Loucy (cell line): ENCODE measurements around the gene DOCK3.

Source experiments
- H2AFZ ChIP-seq: fragments of 200-600 bp; sonication (generic); 2 replicates; pipeline ENCODE4 v1.6.0; 2016; ENCODE audit warnings: antibody characterized with exemption, mild to moderate bottlenecking, low read length, moderate library complexity
- H3F3A ChIP-seq: fragments of 200-600 bp; 2 replicates; pipeline ENCODE4 v1.6.0; 2016; ENCODE audit warnings: antibody characterized with exemption, low read depth, mild to moderate bottlenecking
- H3K27me3 ChIP-seq: fragments of 200-600 bp; sonication (generic); 2 replicates; pipeline ENCODE4 v1.6.1; 2014; ENCODE audit warnings: low read length, mild to moderate bottlenecking; ENCODE audit not compliant: insufficient read depth, poor library complexity, severe bottlenecking
- H3K36me3 ChIP-seq: fragments of 200-600 bp; sonication (generic); 2 replicates; pipeline ENCODE4 v1.6.1; 2016; ENCODE audit warnings: low read length; ENCODE audit not compliant: insufficient read depth
- H3K4me1 ChIP-seq: fragments of 200-600 bp; sonication (generic); 2 replicates; pipeline ENCODE4 v1.5.1; 2014; ENCODE audit warnings: low read length, mild to moderate bottlenecking; ENCODE audit not compliant: insufficient read depth, poor library complexity, severe bottlenecking
- H3K4me2 ChIP-seq: fragments of 200-600 bp; sonication (generic); 2 replicates; pipeline ENCODE4 v1.6.0; 2014; ENCODE audit warnings: antibody characterized with exemption, low read length, low read depth, mild to moderate bottlenecking; ENCODE audit not compliant: poor library complexity, severe bottlenecking
- H3K4me3 ChIP-seq: fragments of 200-600 bp; sonication (generic); 2 replicates; pipeline ENCODE4 v1.5.1; 2014; ENCODE audit warnings: low read length, mild to moderate bottlenecking, mixed read lengths; ENCODE audit not compliant: poor library complexity, severe bottlenecking
- H3K79me2 ChIP-seq: fragments of 200-600 bp; sonication (generic); 2 replicates; pipeline ENCODE4 v1.6.1; 2014; ENCODE audit warnings: low read length; ENCODE audit not compliant: insufficient read depth
- H3K9ac ChIP-seq: fragments of 200-600 bp; sonication (generic); 2 replicates; pipeline ENCODE4 v1.6.0; 2014; ENCODE audit warnings: mild to moderate bottlenecking, low read depth, low read length, moderate library complexity; ENCODE audit not compliant: poor library complexity, severe bottlenecking
- H3K9me2 ChIP-seq: fragments of 200-600 bp; sonication (generic); replicated peaks from 2 replicates; pipeline ENCODE4 v1.6.1; 2016; ENCODE audit warnings: low read depth, low read length, mixed read lengths
- H3K9me3 ChIP-seq: fragments of 200-600 bp; sonication (generic); 2 replicates; pipeline ENCODE4 v1.6.1; 2014; ENCODE audit warnings: mild to moderate bottlenecking, antibody characterized with exemption, low read length, low read depth; ENCODE audit not compliant: insufficient read depth
- H4K20me1 ChIP-seq: fragments of 200-600 bp; sonication (generic); 2 replicates; pipeline ENCODE4 v1.6.0; 2014; ENCODE audit warnings: antibody characterized with exemption, low read length, mild to moderate bottlenecking; ENCODE audit not compliant: insufficient read depth, poor library complexity, severe bottlenecking
- EZH2phosphoT487 ChIP-seq: fragments of 200-600 bp; IDR thresholded peaks from 2 replicates; pipeline ENCODE4 v1.6.1; 2018; ENCODE audit warnings: antibody characterized with exemption, mild to moderate bottlenecking, moderate library complexity, borderline replicate concordance
- TF ChIP-seq, protein P1 (sequence below): fragments of 200-600 bp; sonication (generic); conservative IDR thresholded peaks from 2 replicates; pipeline ENCODE4 v1.5.1; 2014; ENCODE audit warnings: mild to moderate bottlenecking, antibody characterized with exemption, low read length

The DOCK3 gene

DNA sequence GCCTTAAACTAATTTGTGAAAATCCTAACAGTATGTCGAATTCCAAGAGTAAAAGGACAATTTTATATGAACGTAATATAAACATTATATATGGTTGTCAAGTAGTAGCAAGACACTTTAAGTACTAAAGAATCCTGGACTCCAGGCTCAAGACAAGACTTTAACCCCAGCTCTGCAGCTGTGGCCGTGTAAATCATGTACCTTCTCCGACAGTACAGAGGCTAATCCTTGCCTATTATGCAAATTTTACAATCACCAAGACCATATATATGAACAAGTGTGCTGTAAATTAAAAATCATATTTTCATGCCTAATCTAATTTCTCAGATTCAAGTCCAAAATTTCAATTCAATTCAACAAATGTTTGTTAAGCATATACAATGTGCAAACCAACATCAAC is 752.2 kb downstream of the DOCK3 start:
- H3K9me3 ChIP-seq: no peaks in the 10 kb centered on the region
- H3K79me2 ChIP-seq: no peaks in the 10 kb centered on the region
- H3K36me3 ChIP-seq: peaks cover 68% of the 10 kb centered on the region; the same call in 1 of the 2 replicates
- no peak overlapping the region for H3K4me3 ChIP-seq
- no peaks in the 10 kb centered on the region for H4K20me1 ChIP-seq
- no peak overlapping the region for H3K4me2 ChIP-seq
- H3K4me1 ChIP-seq: no peaks in the 10 kb centered on the region
- H3K9me2 ChIP-seq: no peaks in the 10 kb centered on the region
- H3F3A ChIP-seq: no peaks in the 10 kb centered on the region
- no peak overlapping the region for H3K9ac ChIP-seq
- no peaks in the 10 kb centered on the region for H3K27me3 ChIP-seq
- TF ChIP-seq EZH2phosphoT487: no peak
- TF ChIP-seq, protein P1, sequence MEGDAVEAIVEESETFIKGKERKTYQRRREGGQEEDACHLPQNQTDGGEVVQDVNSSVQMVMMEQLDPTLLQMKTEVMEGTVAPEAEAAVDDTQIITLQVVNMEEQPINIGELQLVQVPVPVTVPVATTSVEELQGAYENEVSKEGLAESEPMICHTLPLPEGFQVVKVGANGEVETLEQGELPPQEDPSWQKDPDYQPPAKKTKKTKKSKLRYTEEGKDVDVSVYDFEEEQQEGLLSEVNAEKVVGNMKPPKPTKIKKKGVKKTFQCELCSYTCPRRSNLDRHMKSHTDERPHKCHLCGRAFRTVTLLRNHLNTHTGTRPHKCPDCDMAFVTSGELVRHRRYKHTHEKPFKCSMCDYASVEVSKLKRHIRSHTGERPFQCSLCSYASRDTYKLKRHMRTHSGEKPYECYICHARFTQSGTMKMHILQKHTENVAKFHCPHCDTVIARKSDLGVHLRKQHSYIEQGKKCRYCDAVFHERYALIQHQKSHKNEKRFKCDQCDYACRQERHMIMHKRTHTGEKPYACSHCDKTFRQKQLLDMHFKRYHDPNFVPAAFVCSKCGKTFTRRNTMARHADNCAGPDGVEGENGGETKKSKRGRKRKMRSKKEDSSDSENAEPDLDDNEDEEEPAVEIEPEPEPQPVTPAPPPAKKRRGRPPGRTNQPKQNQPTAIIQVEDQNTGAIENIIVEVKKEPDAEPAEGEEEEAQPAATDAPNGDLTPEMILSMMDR: no peak
- H2AFZ ChIP-seq: no peak overlapping the region

GRCh38 chr3:51429138-51429537 is 754.4 kb downstream of the DOCK3 start:
- H3K9me2 ChIP-seq: no peaks in the 10 kb centered on the region
- H3K9ac ChIP-seq: no peak overlapping the region
- H3K27me3 ChIP-seq: no peaks in the 10 kb centered on the region
- no peaks in the 10 kb centered on the region for H3F3A ChIP-seq
- H3K36me3 ChIP-seq: peaks cover 78% of the 10 kb centered on the region; the same call in 1 of the 2 replicates
- TF ChIP-seq EZH2phosphoT487: no peak
- TF ChIP-seq, protein P1: no peak
- H3K9me3 ChIP-seq: no peaks in the 10 kb centered on the region
- no peaks in the 10 kb centered on the region for H3K79me2 ChIP-seq
- H3K4me1 ChIP-seq: no peaks in the 10 kb centered on the region
- peaks cover 2% of the 10 kb centered on the region for H4K20me1 ChIP-seq
- no peak overlapping the region for H3K4me2 ChIP-seq
- H2AFZ ChIP-seq: no peak overlapping the region
- H3K4me3 ChIP-seq: no peak overlapping the region
